Fibroblast of pulmonary artery (primary cell): Measurements from ENCODE around the gene SAMHD1.
A peak's percentile ranks its signal among the peaks of the same experiment; 100 is the strongest.
"Not testable (repeated sequence)": the region's sequence is repeated elsewhere in the genome, so short reads cannot be mapped to it uniquely, and the experiment has no call there.

Source experiments
- DNase-seq: peaks from one replicate; pipeline ENCODE4 v3.0.0-alpha.2; 2010; ENCODE audit warnings: low read depth
- H3K4me3 ChIP-seq: replicated peaks from 2 replicates; pipeline ENCODE4 v1.5.1; 2011; ENCODE audit warnings: low read depth, mild to moderate bottlenecking, control low read depth, low read length, moderate library complexity
- CTCF ChIP-seq: IDR thresholded peaks from 2 replicates; pipeline ENCODE4 v1.5.1; 2011; ENCODE audit warnings: mild to moderate bottlenecking, control low read depth, low read length, inconsistent platforms; ENCODE audit errors: missing control alignments

Gene SAMHD1

GRCh38 chr20:36932476-36933426 lies 18.8 kb downstream of the SAMHD1 start:
- TF ChIP-seq CTCF = no peak
- no peak overlapping the region for H3K4me3 ChIP-seq
- peak; percentile 29 for DNase-seq

GRCh38 chr20:36932067-36932466 lies 19.4 kb downstream of the SAMHD1 start:
- not testable (repeated sequence) for DNase-seq, H3K4me3 ChIP-seq

- DNase-seq = no peak
- H3K4me3 ChIP-seq = no peak overlapping the region
- TF ChIP-seq CTCF = no peak
Observed at GRCh38 chr20:36929691-36930090, 21.8 kb downstream of the SAMHD1 start.

DNA sequence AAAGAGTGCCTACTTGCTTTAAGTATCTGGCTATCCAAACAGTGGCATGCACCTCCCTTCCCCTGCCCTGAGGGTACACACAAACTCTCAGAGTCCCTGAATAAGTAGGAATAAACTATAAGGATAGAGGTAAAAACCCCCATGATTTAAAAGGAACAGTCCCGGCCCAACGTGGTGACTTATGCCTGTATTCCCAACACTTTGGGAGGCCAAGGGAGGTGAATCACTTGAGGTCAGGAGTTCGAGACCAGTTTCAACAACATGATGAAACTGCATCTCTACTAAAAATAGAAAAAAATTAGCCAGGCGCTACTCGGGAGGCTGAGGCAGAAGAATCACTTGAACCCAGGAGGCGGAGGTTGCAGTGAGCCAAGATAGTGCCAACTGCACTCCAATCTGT lies 22.2 kb downstream of the SAMHD1 start:
- no peak for TF ChIP-seq CTCF
- peak; percentile 35 for DNase-seq
- no peak overlapping the region for H3K4me3 ChIP-seq

DNA sequence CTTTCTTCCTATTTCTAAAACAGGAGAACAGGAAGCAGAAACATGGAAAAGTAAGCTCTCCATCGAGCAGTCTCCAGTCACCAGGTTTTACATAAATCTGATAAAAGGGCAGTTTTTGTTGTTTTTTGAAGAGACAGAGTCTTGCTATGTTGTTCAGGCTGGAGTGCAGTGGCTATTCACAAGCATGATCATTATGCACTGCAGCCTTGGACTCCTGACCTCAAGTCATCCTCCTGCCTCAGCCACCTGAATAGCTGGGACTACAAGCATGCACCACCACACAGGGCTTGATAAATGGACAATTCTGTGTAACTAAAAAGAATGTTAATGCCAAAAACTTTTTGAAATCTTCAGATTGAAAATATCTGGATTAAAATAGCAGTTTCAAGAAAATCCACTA lies 23.8 kb downstream of the SAMHD1 start:
- no peak overlapping the region for H3K4me3 ChIP-seq
- no peak for DNase-seq
- no peak for TF ChIP-seq CTCF

- no peak for TF ChIP-seq CTCF
Observed at GRCh38 chr20:36926653-36927200, 24.8 kb downstream of the SAMHD1 start.

GRCh38 chr20:36925234-36925633 lies 26.3 kb downstream of the SAMHD1 start:
- DNase-seq = no peak
- TF ChIP-seq CTCF = no peak
- no peak overlapping the region for H3K4me3 ChIP-seq

More at GRCh38 chr20:36926653-36927200, 24.8 kb downstream of the SAMHD1 start:
- no peak for DNase-seq
- no peak overlapping the region for H3K4me3 ChIP-seq
